Limb (tissue), 2 donors: ENCODE results near the gene WSB2.
"Not testable (repeated sequence)": the region's sequence is repeated elsewhere in the genome, so short reads cannot be mapped to it uniquely, and the experiment has no call there.

Experiments used
- DNase-seq, 2 donors: peaks; one replicate each; pipeline ENCODE4 v3.0.0-alpha.2; 2016; ENCODE audit errors: extremely low spot score in 2 of 2

Gene WSB2

GRCh38 chr12:118035190-118036041 is 25.6 kb downstream of the WSB2 start:
- DNase-seq = no peak

GRCh38 chr12:118034429-118035189 is 26.4 kb downstream of the WSB2 start:
- DNase-seq = no peak

GRCh38 chr12:118033902-118034301 is 27.1 kb downstream of the WSB2 start:
- DNase-seq = no peak

- no peak for DNase-seq
Measured at GRCh38 chr12:118033323-118033722, 27.7 kb downstream of the WSB2 start.

- no peak for DNase-seq
Measured at GRCh38 chr12:118032188-118032587, 28.8 kb downstream of the WSB2 start.

GRCh38 chr12:118029166-118029565 is 31.8 kb downstream of the WSB2 start:
- DNase-seq = no peak

GRCh38 chr12:118025168-118025567 is 35.8 kb downstream of the WSB2 start:
- no peak for DNase-seq

- DNase-seq = no peak
Measured at GRCh38 chr12:118023301-118023860, 37.6 kb downstream of the WSB2 start.

- DNase-seq = no peak
Measured at GRCh38 chr12:118022728-118023109, 38.3 kb downstream of the WSB2 start.

- DNase-seq = not testable (repeated sequence)
Measured at GRCh38 chr12:118022097-118022727, 38.8 kb downstream of the WSB2 start.

- no peak for DNase-seq
Measured at GRCh38 chr12:118020036-118020435, 40.9 kb downstream of the WSB2 start.

- DNase-seq = no peak
Measured at GRCh38 chr12:118017926-118018325, 43.1 kb downstream of the WSB2 start.

GRCh38 chr12:118016424-118017264 is 44.3 kb downstream of the WSB2 start, which contains the start of gene RFC5:
TSS of gene RFC5 (plus strand) at chr12:118016703. CDS start at chr12:118016828, 125 bp downstream.
- peak; percentile 98 to 99 for DNase-seq

GRCh38 chr12:118015944-118016343 is 45.0 kb downstream of the WSB2 start:
- DNase-seq = no peak

GRCh38 chr12:118015306-118015705 is 45.7 kb downstream of the WSB2 start:
- DNase-seq = no peak

- no peak for DNase-seq
Measured at GRCh38 chr12:118013283-118013682, 47.7 kb downstream of the WSB2 start.

GRCh38 chr12:118011961-118012360 is 49.0 kb downstream of the WSB2 start:
- no peak for DNase-seq

- DNase-seq = no peak
Measured at GRCh38 chr12:118011377-118011776, 49.6 kb downstream of the WSB2 start.

- no peak for DNase-seq
Measured at GRCh38 chr12:118010903-118011302, 50.1 kb downstream of the WSB2 start.

GRCh38 chr12:117999806-118000205 is 61.2 kb downstream of the WSB2 start:
- DNase-seq = not testable (repeated sequence)

GRCh38 chr12:117998719-117999118 is 62.3 kb downstream of the WSB2 start:
- DNase-seq = no peak
